Superior temporal gyrus (tissue), 1 donor: Measurements from ENCODE around the gene ANTXR2.
"Not testable (repeated sequence)": the region's sequence is repeated elsewhere in the genome, so short reads cannot be mapped to it uniquely, and the experiment has no call there.

Source experiments
- DNase-seq: peaks from one replicate; pipeline ENCODE4 v3.0.0-alpha.2; 2016; ENCODE audit errors: extremely low spot score

ANTXR2 gene

GRCh38 chr4:80024335-80024734 is 48.7 kb downstream of the ANTXR2 start:
- DNase-seq: no peak

GRCh38 chr4:80022282-80022681 is 50.7 kb downstream of the ANTXR2 start:
- no peak for DNase-seq

GRCh38 chr4:80017125-80017854 is 55.7 kb downstream of the ANTXR2 start:
- no peak for DNase-seq

- DNase-seq: no peak
Observed at GRCh38 chr4:80016506-80016905, 56.5 kb downstream of the ANTXR2 start.

GRCh38 chr4:80015407-80016189 is 57.4 kb downstream of the ANTXR2 start:
- DNase-seq: no peak

- DNase-seq: no peak
Observed at GRCh38 chr4:80014531-80014930, 58.5 kb downstream of the ANTXR2 start.

GRCh38 chr4:80012291-80012690 is 60.7 kb downstream of the ANTXR2 start:
- no peak for DNase-seq

- no peak for DNase-seq
Observed at GRCh38 chr4:80011636-80012236, 61.3 kb downstream of the ANTXR2 start.

- no peak for DNase-seq
Observed at GRCh38 chr4:80010316-80010715, 62.7 kb downstream of the ANTXR2 start.

GRCh38 chr4:80009806-80010205 is 63.2 kb downstream of the ANTXR2 start:
- no peak for DNase-seq

GRCh38 chr4:80008971-80009370 is 64.1 kb downstream of the ANTXR2 start:
- no peak for DNase-seq

- DNase-seq: no peak
Observed at GRCh38 chr4:80008351-80008750, 64.7 kb downstream of the ANTXR2 start.

- no peak for DNase-seq
Observed at GRCh38 chr4:80007745-80008149, 65.3 kb downstream of the ANTXR2 start.

GRCh38 chr4:80006935-80007744 is 65.9 kb downstream of the ANTXR2 start:
- DNase-seq: no peak

- DNase-seq: no peak
Observed at GRCh38 chr4:80005863-80006262, 67.2 kb downstream of the ANTXR2 start.

- no peak for DNase-seq
Observed at GRCh38 chr4:80004319-80004718, 68.7 kb downstream of the ANTXR2 start.

GRCh38 chr4:80002559-80002958 is 70.5 kb downstream of the ANTXR2 start:
- not testable (repeated sequence) for DNase-seq

- DNase-seq: not testable (repeated sequence)
Observed at GRCh38 chr4:79999048-79999447, 74.0 kb downstream of the ANTXR2 start.

GRCh38 chr4:79998201-79998600 is 74.8 kb downstream of the ANTXR2 start:
- no peak for DNase-seq

- DNase-seq: peak; percentile 31
Observed at GRCh38 chr4:79996851-79997250, 76.2 kb downstream of the ANTXR2 start.

- no peak for DNase-seq
Observed at GRCh38 chr4:79993476-79993875, 79.6 kb downstream of the ANTXR2 start.

GRCh38 chr4:79991601-79992000 is 81.4 kb downstream of the ANTXR2 start:
- DNase-seq: no peak
